K562 (cell line): Measurements from ENCODE around the gene NOVA1. TPM values are rescaled to one million over a fixed set of nuclear protein-coding genes. Genes with fewer than 3 reads are reported as not detected.

ENCODE experiments used
- ATAC-seq: fragments of 200-7000 bp; cut with Tn5 transposase; 3 replicates; pipeline ENCODE4 v1.9.1; 2020; ENCODE audit warnings: moderate library complexity
- BruUV-seq: library from RNA; stranded (reverse); fragments of 400-500 nt; replicated peaks from 2 replicates; lab custom pipeline; 2021; lab: Mats Ljungman, UMichigan
- CTCF ChIA-PET: fragments of 300-600 bp; formaldehyde crosslinking; extraction: SDS; loops from one replicate; lab custom pipeline; 2021; ENCODE audit warnings: low intra/inter-chr PET ratio; lab: Yijun Ruan, JAX
- POLR2A ChIA-PET: fragments of 300-600, 350-650 bp; sonication (Branson Sonifier 250); formaldehyde crosslinking; extraction: SDS; loops from one replicate; lab custom pipeline; 2021; ENCODE audit warnings: antibody characterized with exemption, inconsistent platforms; lab: Yijun Ruan, JAX
- DNase-seq, 4 experiments: peaks; one replicate each; pipeline versions ENCODE4 v3.0.0 to v3.0.0-alpha.2; 2011 to 2018; ENCODE audit warnings: low spot score in 3 of 4, mixed read lengths in 3 of 4; ENCODE audit errors: extremely low read depth in 1 of 4
- FAIRE-seq: peaks from 2 replicates; lab custom pipeline; 2011; peaks lifted over from hg19 to GRCh38; lab: Jason Lieb, UNC
- H2AFZ ChIP-seq: 2 replicates; pipeline ENCODE4 v1.6.0; 2011; ENCODE audit warnings: low read depth, low read length, control low read depth, inconsistent platforms
- H3K27ac ChIP-seq: fragments of 200-600 bp; 3 replicates; pipeline ENCODE4 v1.8.0; 2011; ENCODE audit warnings: low read depth, mild to moderate bottlenecking, control low read depth, inconsistent platforms, low read length, moderate library complexity, mixed read lengths; ENCODE audit errors: extremely low read depth
- H3K27me3 ChIP-seq, 2 experiments: fragments of 300-600 bp in 1 of 2; 2 replicates in 1 of 2; 3 replicates in 1 of 2; pipeline versions ENCODE4 v1.6.0 to v1.8.0; 2011; ENCODE audit warnings: inconsistent platforms in 2 of 2, low read length in 2 of 2, mild to moderate bottlenecking in 1 of 2, mixed read lengths in 1 of 2, moderate library complexity in 1 of 2; ENCODE audit not compliant: control insufficient read depth in 2 of 2, insufficient read depth in 2 of 2
- H3K36me3 ChIP-seq: fragments of 300-600 bp; 3 replicates; pipeline ENCODE4 v1.8.0; 2011; ENCODE audit warnings: mild to moderate bottlenecking, low read length, inconsistent platforms; ENCODE audit not compliant: control insufficient read depth, insufficient read depth
- H3K4me1 ChIP-seq, 2 experiments: fragments of 200-600 bp in 1 of 2; replicated peaks in 1 of 2; 2 replicates in 1 of 2; 3 replicates in 1 of 2; pipeline versions ENCODE4 v1.5.1 to v1.8.0; 2011; ENCODE audit warnings: inconsistent platforms in 2 of 2, low read length in 2 of 2, mild to moderate bottlenecking in 1 of 2, mixed read lengths in 1 of 2, moderate library complexity in 1 of 2; ENCODE audit not compliant: control insufficient read depth in 2 of 2, insufficient read depth in 2 of 2
- H3K4me2 ChIP-seq: 2 replicates; pipeline ENCODE4 v1.6.1; 2011; ENCODE audit warnings: low read length, control low read depth, inconsistent platforms, mixed read lengths; ENCODE audit not compliant: insufficient read depth
- H3K4me3 ChIP-seq: fragments of 200-600 bp; sonication (generic), shearing (Covaris generic); 2 replicates; pipeline ENCODE4 v1.5.1; 2016; ENCODE audit warnings: control low read depth, inconsistent platforms
- H3K79me2 ChIP-seq: fragments of 200-600 bp; 3 replicates; pipeline ENCODE4 v1.8.0; 2011; ENCODE audit warnings: low read length, inconsistent platforms; ENCODE audit not compliant: control insufficient read depth, insufficient read depth
- H3K9ac ChIP-seq, 2 experiments: 2 replicates each; pipeline versions ENCODE4 v1.6.0 to v1.6.1; 2011; ENCODE audit warnings: low read depth in 2 of 2, low read length in 2 of 2, control low read depth in 1 of 2, inconsistent platforms in 1 of 2, mild to moderate bottlenecking in 1 of 2, mixed read lengths in 1 of 2; ENCODE audit not compliant: insufficient read depth in 1 of 2
- H3K9me1 ChIP-seq: one replicate; pipeline ENCODE4 v1.6.0; 2011; ENCODE audit warnings: inconsistent platforms, mild to moderate bottlenecking, low read length, moderate library complexity; ENCODE audit not compliant: control insufficient read depth, insufficient read depth
- H3K9me3 ChIP-seq: replicated peaks from 2 replicates; pipeline ENCODE4 v1.5.1; 2011; ENCODE audit warnings: low read depth, low read length, inconsistent platforms; ENCODE audit not compliant: control insufficient read depth, insufficient read depth
- H4K20me1 ChIP-seq: replicated peaks from 2 replicates; pipeline ENCODE4 v1.6.1; 2011; ENCODE audit warnings: low read length, inconsistent platforms, mixed read lengths; ENCODE audit not compliant: control insufficient read depth, insufficient read depth
- ATF1 ChIP-seq, 2 experiments: fragments of 450-650 bp in 1 of 2; IDR thresholded peaks; 2 replicates each; pipeline ENCODE4 v1.6.1; 2016; ENCODE audit warnings: missing compliant biosample characterization in 1 of 2, missing genetic modification characterization in 1 of 2
- ETS1 ChIP-seq: conservative IDR thresholded peaks from 2 replicates; pipeline ENCODE4 v1.6.1; 2011; ENCODE audit warnings: low read depth, mild to moderate bottlenecking, low read length; ENCODE audit not compliant: control insufficient read depth
- GTF2B ChIP-seq: IDR thresholded peaks from 2 replicates; pipeline ENCODE4 v1.6.1; 2011; ENCODE audit not compliant: insufficient read length; ENCODE audit errors: extremely low read depth
- MAFG ChIP-seq: fragments of 450-650 bp; conservative IDR thresholded peaks from 2 replicates; pipeline ENCODE4 v1.6.1; 2016; ENCODE audit warnings: missing genetic modification characterization, missing compliant biosample characterization
- NFATC3 ChIP-seq: fragments of 450-650 bp; IDR thresholded peaks from 2 replicates; pipeline ENCODE4 v1.6.1; 2017; ENCODE audit warnings: mild to moderate bottlenecking
- SAFB ChIP-seq: fragments of 200-400 bp; formaldehyde crosslinking; IDR thresholded peaks from 2 replicates; pipeline ENCODE4 v1.6.1; 2017; ENCODE audit warnings: low read depth, low read length, borderline replicate concordance
- SP2 ChIP-seq: IDR thresholded peaks from 2 replicates; pipeline ENCODE4 v1.6.1; 2011; ENCODE audit warnings: mild to moderate bottlenecking, low read depth, low read length, moderate library complexity; ENCODE audit not compliant: poor library complexity, severe bottlenecking; ENCODE audit errors: extremely low read depth
- YY1 ChIP-seq, 3 experiments: IDR thresholded peaks; 2 replicates each; pipeline ENCODE4 v1.6.1; 2011; ENCODE audit warnings: low read length in 2 of 3, mild to moderate bottlenecking in 2 of 3, moderate library complexity in 2 of 3, borderline replicate concordance in 1 of 3, control low read depth in 1 of 3, low read depth in 1 of 3; ENCODE audit not compliant: insufficient read depth in 3 of 3, insufficient replicate concordance in 2 of 3, control insufficient read depth in 1 of 3, insufficient read length in 1 of 3; ENCODE audit errors: extremely low read depth in 1 of 3
- ZBTB11 ChIP-seq, 3 experiments: fragments of 200-800 bp in 1 of 3; fragments of 250-450 bp in 1 of 3; fragments of 450-650 bp in 1 of 3; sonication (Bioruptor Pico) in 1 of 3; sonication (Bioruptor generic) in 1 of 3; formaldehyde crosslinking in 1 of 3; IDR thresholded peaks; 2 replicates each; pipeline versions ENCODE4 v1.6.1 to v1.8.0; 2016 to 2022; ENCODE audit warnings: mild to moderate bottlenecking in 2 of 3, missing genetic modification characterization in 2 of 3, missing compliant biosample characterization in 1 of 3, moderate library complexity in 1 of 3
- ZBTB7A ChIP-seq: IDR thresholded peaks from 2 replicates; pipeline ENCODE4 v1.6.1; 2011; ENCODE audit warnings: low read depth, mild to moderate bottlenecking, low read length, moderate library complexity, borderline replicate concordance; ENCODE audit not compliant: control insufficient read depth
- ZNF12 ChIP-seq: sonication (generic); formaldehyde crosslinking; IDR thresholded peaks from 2 replicates; pipeline ENCODE4 v1.4.0; 2020; ENCODE audit warnings: mild to moderate bottlenecking, missing genetic modification reagents
- ZNF143 ChIP-seq: sonication (generic); formaldehyde crosslinking; IDR thresholded peaks from 2 replicates; pipeline ENCODE4 v1.9.0; 2022; ENCODE audit warnings: mild to moderate bottlenecking, missing genetic modification reagents
- ZNF3 ChIP-seq: fragments of 250-450 bp; sonication (Bioruptor Pico); IDR thresholded peaks from 2 replicates; pipeline ENCODE4 v1.5.0; 2021; ENCODE audit warnings: mild to moderate bottlenecking, moderate library complexity
- ZNF395 ChIP-seq: fragments of 200-800 bp; sonication (Bioruptor generic); IDR thresholded peaks from 2 replicates; pipeline ENCODE4 v1.6.1; 2017; ENCODE audit warnings: missing genetic modification characterization, missing compliant biosample characterization
- ZNF561 ChIP-seq: fragments of 450-650 bp; formaldehyde crosslinking; conservative IDR thresholded peaks from 2 replicates; pipeline ENCODE4 v1.4.0; 2020; ENCODE audit warnings: mild to moderate bottlenecking, moderate library complexity
- WGBS: fragments of 100-300 bp; shearing (Covaris generic); methylation state at CpG from one replicate; pipeline ENCODE4 v1.1.6; 2016; ENCODE audit warnings: low coverage, mixed read lengths; ENCODE audit not compliant: insufficient coverage; ENCODE audit errors: missing lambda C conversion rate; 5-methylcytosine and 5-hydroxymethylcytosine counted together
- in situ Hi-C: fragments of 300-500 bp; cut with MboI; formaldehyde crosslinking; loops from 4 replicates; pipeline ENCODE4 v1.15.0; 2018; ENCODE audit warnings: inconsistent platforms, mixed read lengths
- intact Hi-C: fragments of 100-400 bp; cut with micrococcal nuclease; formaldehyde crosslinking; loops from 2 replicates; pipeline ENCODE4 v1.14.2; 2022
- polyA plus RNA-seq, 8 experiments: library from polyadenylated mRNA; depleted of rRNA in 4 of 8; stranded (reverse) in 5 of 8; unstranded in 3 of 8; fragments of >200 nt; fragmentation: Nextera tagmentation in 2 of 8; fragmentation: Illumina TruSeq in 1 of 8; extraction: Ambion mirVana in 2 of 8; extraction: Trizol in 1 of 8; gene quantifications; 2 replicates each; pipeline versions ENCODE4 v1.2.1 to v1.2.3, GENCODE V29; 2011 to 2014; ENCODE audit warnings: inconsistent platforms in 1 of 8, missing spikeins in 1 of 8
- total RNA-seq, 7 experiments: library from RNA; depleted of rRNA in 6 of 7; stranded (reverse); fragments of >200 nt in 6 of 7; fragmentation: Illumina TruSeq in 2 of 7; extraction: Trizol in 2 of 7; gene quantifications; 2 replicates each; pipeline versions ENCODE4 v1.2.1 to v1.2.3, GENCODE V29; 2011 to 2021; ENCODE audit warnings: low replicate concordance in 1 of 7

The NOVA1 gene
- total and polyA plus RNA-seq, 9 of the 15 experiments (the other 6 are each of a cell fraction or from before 2014, with no cell fraction given) = 0.01 TPM; not detected in 8

- H3K4me2 ChIP-seq = no peak overlapping the region
- ChIA-PET POLR2A (no interaction called here), CTCF (no interaction called here)
- BruUV-seq = no TSS peak
- no peaks in the 10 kb centered on the region for H3K4me1 ChIP-seq
- no peaks in the 10 kb centered on the region for H4K20me1 ChIP-seq
- 0% methylated on average over 1 of the region's 3 CpGs for WGBS
- no peaks in the 10 kb centered on the region for H3K27me3 ChIP-seq
- H2AFZ ChIP-seq = no peak overlapping the region
- no peak for FAIRE-seq
- H3K9me1 ChIP-seq = no peaks in the 10 kb centered on the region
- H3K9ac ChIP-seq = no peak overlapping the region
- no peak for DNase-seq
- no peaks in the 10 kb centered on the region for H3K36me3 ChIP-seq
- no peak overlapping the region for H3K27ac ChIP-seq
- intact Hi-C loops = no loop called here
- ATAC-seq = no peak
- no peaks in the 10 kb centered on the region for H3K79me2 ChIP-seq
- in situ Hi-C loops = no loop called here
- no peak overlapping the region for H3K4me3 ChIP-seq
- H3K9me3 ChIP-seq = no peaks in the 10 kb centered on the region
- TF ChIP-seq ZNF143 (CRISPR knock-in tag) (no peak), ZNF3 (no peak), ZNF395 (CRISPR knock-in tag) (no peak), MAFG (tag) (no peak), NFATC3 (no peak), SAFB (no peak), ATF1 (CRISPR knock-in tag; IDR thresholded peaks at IDR 0.05) (no peak), ATF1 (tag; IDR thresholded peaks at IDR 0.05) (no peak), ZBTB7A (no peak), ZBTB11 (CRISPR knock-in tag; IDR thresholded peaks at IDR 0.05) (no peak), ZNF561 (no peak), YY1 (IDR thresholded peaks at IDR 0.05; ENCODE audit: borderline replicate concordance in 1 of 3, control insufficient read depth in 1 of 3, extremely low read depth in 1 of 3, insufficient read depth in 3 of 3, insufficient read length in 1 of 3, insufficient replicate concordance in 2 of 3, low read depth in 1 of 3, low read length in 2 of 3) (no peak), GTF2B (no peak), ETS1 (no peak), SP2 (no peak), ZNF12 (no peak)
Observed at GRCh38 chr14:26549571-26549970, 48.3 kb downstream of the NOVA1 start.
